GM21367 (cell line): ENCODE data around the gene TFF1.

ENCODE experiments used
- ATAC-seq: cut with Tn5 transposase; IDR thresholded peaks from one replicate; pipeline ENCODE4 v1.9.1; 2021; ENCODE audit not compliant: unreplicated experiment

TFF1 gene

DNA sequence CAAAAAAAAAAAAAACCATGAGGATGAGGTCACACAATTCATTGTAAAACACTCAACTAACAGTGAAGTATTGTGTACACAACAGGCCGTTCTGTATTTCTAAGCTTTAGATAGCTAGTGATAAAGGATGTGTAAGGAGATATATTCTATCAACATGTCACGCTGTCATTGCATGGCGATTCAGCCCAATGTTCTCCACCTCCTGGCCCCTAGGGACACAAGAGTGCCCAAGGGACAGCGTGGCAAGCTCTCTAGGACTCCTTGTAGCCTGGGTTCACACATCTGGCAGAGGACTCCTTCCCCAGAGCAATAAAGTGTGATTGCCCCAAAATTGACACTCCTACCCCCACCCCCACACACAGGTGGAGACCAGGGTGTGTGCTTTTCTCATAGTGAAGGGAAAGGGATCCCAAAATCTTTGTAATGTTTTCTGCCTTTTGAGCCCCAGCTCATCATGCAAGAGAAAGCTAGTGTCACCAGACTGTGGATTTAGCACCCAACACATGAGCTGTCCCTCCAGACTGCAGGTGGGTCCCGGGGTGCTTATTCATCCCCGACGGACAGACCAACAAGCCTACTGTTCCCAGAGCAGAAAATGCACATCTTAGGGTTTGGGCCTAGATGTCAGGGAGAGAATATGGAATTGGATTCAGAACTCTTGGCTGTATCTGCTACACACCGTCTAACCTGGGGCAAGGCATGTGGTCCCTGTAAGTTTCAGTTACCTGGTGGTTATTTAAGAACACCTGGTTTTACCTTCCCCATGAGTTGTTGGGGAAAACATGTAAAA is 18.0 kb upstream of the TFF1 start:
- ATAC-seq = no peak

DNA sequence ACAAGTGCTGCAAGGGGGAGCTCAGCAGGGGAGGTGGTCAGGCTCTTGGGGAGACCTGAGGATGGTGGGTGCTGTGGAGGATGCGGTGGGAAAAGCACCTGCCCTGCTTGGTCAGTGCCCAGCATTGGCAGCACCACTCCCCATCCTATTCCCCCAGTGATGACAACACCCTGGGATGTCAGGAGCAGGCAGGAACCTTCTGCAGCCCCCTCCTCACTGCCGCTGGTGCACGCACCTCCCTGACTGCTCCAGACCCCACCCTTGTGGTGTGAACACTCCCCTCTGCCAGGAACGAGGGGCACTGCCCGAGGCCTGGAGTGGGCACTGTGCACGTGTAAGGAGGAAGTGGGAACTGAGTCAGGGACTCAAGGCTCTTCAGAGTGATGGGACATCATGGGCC is 17.0 kb upstream of the TFF1 start:
- ATAC-seq = no peak

DNA sequence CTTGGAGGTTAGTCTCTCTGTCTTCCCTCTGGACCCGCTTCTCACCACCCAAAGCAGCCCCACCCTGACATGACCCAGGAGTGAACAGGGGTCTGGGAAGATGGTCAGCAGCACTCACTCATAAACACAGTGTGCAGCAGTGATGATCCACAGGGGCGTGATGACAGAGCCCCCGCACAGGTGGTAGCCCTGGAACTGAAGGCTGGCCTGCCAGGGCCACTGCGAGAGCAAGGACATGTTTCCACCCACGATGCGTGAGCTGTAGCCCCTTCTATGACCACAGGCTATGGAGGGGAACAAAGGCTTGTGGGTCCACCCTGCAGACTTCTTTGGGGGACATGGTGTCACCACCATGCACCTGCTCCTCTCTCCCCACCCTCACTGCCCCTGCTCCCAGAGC is 16.6 kb upstream of the TFF1 start:
- ATAC-seq = no peak

DNA sequence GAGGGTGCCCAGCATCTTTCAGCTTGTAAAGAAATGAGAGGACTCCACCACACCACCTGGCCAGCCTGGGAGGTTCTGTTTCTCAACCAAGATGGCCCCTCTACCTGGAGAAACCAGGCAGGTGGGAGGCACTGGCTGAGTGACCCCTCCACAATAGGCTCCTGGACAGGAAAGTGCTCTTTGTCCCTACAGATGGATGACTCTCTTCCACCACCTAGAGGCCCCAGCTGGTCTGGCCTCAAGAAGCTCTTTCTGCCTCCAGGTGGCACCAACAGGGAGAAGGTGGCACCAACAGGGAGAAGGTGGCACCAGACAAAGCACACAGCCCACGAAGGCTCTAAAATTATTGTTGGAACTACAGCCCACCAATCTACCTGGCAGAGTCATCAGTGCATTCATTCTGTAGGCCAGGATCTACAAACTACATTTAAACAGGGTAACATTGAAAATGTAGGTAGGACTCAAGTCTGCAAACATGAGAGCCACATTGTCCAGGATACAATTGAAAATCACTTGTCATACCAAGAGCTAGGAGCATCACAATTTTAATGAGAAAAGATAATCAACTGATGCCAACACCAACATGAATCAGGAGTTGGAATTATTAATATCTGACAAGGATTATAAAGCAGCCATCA is 15.1 kb upstream of the TFF1 start:
- no peak for ATAC-seq

DNA sequence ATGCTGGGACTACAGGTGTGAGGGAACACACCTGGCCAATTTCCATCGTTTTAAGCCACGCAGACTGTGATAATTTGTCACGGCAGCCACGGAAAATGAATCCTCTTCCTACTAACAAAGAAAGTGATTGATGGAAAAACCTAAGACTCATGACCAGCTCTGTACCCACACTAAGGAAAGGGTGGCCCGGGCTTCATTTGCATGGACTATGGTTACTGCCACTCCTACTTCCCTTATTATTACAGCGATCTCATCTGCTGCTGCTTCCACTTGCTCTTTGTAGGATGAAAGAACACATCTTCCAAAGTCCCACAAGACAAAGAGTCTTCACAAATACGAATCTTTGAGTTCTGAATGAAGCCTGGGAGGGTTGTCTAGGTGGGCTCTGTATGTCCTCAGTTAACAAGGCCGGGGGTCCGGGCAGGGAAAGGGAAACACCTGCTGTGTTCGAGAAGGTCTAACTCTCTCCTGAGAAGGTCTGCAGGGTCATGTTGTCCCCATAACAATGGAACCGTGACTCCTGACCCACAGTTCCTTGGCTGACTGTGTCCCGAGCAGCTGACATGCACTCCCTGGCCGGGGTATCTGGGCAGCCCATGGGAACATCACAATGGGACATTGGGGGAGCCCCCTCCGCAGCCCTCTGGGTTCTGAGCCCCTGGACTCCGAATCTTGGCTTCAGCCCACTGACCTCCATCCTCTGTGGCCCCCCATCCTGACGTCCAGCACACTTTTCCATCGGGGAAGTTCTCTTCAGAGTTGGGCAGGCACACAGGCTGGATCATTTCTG is 13.3 kb upstream of the TFF1 start:
- ATAC-seq = no peak

DNA sequence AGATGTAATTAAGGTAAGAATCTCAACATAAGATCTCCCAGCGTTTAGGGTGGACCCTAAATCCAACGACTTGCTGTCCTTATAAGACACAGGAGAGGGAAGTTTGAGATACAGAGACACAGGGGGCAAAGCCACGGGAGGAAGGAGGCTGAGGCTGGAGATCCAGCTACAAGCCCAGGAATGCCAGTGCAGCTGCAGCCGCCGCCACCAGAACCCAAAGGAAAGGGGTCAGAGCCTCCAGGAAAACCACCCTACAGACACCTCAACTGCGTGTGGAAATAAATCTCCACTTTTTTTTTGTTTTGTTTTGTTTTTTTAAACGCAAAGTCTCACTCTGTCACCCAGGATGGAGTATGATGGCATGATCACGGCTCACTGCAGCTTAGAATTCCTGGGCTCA is 12.1 kb upstream of the TFF1 start:
- no peak for ATAC-seq

DNA sequence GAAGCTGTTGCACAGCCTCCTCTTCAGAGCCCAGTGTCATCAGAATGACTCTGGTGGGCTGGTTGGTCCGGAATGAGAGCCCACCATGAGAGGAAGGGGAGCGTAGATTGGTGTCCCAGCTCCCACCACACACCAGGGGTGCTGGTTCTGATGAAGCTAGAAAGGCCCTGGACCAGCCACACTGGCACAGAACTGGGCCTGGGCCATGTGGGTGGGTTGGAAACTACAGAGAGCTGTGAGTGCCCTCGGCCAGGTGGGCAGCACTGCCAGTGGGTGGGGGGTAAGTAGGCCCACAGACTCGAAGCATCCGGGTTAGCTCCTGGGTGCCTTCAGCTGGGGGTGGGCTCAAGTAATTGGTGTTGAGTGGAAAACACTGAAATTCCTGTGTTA is 11.6 kb upstream of the TFF1 start:
- ATAC-seq = no peak

DNA sequence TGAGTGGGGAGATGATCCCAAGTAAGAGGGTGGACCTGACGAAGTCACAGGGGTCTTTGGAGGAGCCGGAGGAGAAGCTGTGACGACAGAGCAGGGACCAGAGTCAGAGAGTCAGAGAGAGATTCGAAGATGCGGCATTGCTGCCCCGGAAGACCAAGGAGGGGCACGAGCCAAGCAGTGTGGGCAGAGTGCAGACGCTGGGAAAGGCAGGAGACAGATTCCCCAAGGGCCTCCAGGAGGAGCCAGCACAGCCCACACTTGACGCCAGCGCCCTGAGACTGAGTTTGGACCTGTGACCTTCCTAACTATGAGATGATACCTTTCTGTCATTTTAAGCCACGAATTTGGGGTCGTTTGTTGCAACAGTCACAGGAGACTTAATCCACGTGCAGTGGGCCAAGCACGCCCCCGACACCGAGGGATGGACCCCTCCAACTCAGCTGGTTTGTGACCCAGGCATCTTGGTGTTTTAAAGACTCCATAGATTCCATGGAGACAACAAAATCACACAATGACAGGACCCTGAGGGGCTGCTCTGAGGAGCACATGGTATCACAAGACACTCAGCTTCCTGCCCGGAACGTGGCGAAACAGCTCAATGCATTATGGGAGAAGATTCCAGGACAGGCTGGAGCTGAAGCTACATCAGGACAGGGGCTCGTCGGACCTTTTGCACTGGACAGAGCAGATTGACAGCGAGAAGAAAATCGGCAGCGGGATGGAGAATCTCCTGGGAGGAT is 11.0 kb upstream of the TFF1 start:
- no peak for ATAC-seq

DNA sequence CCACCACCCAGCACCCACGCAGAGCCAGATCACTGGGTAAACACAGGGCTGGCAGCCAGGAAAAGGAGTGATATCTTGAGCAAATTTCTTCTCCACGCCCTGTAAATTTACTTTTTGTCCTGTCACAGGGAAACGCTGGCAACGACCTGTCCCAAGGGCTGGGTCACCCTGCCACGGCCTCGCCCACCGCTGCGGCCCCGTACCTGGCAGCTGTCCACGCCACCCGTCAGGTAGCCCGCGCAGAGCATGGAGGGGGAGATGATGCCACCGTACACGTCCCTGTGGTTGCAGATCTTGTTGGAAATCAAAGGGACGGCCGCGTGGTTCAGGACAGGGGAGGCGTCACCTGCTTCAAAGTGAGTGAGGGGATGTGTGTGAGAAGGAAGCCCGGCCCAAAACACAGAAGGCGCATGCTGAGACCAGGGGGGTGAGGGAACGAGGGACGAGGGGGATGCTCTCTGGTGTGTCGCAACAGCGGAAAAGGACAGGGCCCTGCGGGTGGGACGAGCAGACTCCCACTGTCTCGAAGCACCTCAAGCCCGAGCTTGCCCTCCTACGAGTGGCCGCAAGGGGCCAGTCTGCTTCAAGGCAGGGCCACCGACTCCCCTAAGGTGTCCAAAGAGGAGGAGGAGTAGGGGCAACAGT is 10.1 kb upstream of the TFF1 start:
- no peak for ATAC-seq

DNA sequence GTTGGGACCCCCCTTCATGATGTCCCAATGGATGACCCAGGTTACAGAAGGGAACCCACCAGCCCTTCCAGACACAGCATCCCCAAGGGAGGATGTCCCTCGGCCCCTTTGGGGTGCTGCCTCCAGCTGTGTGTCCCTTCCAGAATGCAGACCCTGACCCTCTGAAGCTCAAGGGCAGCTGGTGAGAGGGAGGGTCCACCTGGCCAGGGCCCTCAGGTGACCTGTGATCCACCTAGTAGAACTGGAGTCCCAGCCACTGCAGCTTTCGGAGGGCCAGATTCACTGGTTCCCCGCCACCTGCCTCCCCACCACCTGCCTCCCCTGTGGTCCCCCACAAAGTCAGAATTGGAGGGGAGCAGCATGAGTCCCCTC is 9.6 kb upstream of the TFF1 start:
- ATAC-seq = no peak

DNA sequence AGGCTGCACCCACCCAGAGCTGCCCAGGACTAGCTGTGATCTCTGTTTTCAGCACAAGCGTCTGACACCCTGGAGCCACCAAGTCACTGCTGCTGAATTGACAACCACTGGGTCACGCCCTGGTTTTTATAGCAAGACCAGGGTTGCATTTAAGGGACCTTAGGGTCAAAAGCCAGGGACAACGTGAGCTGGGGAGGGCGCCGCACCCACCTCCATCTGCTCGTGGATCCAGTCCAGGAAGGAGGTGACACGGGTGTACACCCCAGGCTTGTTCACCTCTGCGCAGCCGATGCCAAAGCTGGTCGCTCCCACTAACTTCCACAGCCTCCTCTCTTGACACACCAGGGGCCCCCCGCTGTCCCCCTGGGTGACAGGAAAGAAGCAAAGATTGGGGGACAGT is 9.2 kb upstream of the TFF1 start:
- ATAC-seq = no peak

DNA sequence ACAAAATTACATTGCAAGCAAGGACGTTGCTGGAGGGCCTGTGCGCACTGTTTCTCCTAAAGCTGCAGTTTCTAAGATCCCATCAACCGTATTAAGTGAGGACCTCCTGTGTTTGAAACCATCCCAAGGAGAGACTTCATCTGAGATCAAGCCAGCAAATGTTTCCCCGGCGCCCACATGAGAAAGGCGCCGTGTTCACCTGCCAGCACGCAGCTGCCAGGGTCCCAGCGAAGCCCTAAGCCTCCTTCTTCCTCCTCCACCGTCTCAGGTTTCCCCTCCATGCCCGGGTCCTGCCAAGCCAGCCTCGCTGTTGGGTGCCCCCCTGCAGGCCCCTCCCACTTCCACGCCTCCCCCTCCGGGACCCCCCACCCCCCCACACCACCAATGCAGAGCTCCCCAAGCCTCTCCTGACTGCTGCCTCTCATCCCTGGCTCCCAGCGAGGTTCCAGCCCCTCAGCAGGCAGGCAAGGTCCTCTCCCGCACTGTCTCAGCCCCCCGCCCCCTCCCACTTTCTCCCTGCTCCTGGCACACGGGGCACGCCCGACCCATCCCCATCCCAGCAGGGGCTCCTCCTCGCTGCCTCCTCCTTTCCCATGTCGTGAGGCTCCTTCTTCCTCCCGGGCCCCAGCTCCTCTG is 8.6 kb upstream of the TFF1 start:
- ATAC-seq = no peak

DNA sequence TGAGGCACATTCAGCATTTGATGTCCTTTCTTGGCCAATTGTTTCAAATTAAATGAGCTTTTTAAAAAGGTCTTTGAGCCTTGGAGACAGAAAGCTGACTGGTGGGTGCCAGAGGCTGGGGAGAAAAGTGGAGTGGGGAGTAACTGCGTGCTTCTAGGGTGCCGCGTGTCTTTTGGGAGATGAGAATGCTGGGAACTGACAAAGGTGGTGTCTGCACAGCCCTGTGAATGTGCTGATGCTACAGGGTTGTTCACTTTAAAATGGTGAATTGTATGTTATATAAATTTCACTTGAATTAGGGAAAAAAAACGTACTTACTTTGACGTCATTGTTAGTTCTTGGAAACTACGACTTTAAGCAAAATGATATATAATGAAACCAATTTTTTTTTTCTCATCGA is 8.1 kb upstream of the TFF1 start:
- ATAC-seq = no peak

DNA sequence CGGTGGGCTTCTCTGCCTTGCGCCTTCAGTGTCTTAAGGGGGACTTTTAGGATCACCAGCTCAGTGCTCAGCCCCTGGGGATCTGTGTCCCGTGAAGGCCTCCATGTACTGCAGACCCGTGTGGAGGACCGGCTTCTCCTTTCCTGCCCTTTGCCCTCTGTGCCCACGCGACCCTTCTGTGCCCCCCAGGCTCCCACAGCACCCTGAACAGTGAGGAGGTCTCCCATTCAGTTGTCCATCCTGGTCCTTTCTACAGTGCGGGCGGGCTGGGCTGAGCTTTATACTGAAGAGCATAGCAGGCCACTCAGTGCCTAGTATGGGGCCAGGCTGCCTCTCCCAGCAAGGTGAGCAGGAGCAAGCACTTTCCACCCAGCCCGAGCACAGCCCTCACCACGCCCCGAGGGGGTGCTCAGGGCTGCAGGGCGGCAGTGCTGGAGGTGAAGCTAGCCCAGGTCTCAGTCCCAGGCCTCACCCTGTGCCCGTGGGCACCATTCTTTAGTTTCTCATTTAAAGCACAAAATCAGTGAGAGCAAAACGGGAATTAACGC is 7.6 kb upstream of the TFF1 start:
- no peak for ATAC-seq

DNA sequence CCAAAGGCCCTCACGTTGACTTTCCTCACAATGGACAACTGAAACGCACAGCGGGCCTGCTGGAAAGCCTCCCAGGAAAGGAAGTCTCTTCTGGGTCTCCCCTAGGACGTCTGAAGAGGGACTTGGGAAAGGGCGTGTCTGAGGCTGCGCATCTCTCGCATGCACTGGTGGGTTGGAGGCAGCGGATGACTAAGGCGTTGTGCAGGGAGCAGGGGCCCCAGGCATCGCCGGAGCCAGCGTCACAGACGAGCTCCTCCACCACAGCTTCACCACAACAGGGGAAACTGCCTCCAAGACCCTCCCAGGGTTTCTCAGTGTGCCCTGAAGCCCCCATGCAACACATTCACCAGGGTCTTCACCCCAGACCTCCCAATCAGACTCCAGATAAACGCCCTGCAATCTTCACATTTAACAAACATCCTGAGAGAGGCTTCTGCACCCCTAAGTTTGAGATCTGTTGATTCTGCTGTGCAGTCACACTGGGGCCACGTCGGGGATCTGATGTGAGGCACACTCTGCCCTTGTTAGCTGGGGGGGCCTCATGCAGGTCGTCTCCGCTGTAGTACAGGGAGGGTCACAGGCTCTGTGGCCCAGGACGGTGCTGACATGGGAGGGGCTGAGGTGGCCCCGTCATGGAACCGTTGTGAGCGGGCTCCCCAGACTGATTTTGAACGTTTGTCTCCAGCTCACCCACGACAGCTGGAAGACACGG is 7.0 kb upstream of the TFF1 start:
- ATAC-seq = no peak

DNA sequence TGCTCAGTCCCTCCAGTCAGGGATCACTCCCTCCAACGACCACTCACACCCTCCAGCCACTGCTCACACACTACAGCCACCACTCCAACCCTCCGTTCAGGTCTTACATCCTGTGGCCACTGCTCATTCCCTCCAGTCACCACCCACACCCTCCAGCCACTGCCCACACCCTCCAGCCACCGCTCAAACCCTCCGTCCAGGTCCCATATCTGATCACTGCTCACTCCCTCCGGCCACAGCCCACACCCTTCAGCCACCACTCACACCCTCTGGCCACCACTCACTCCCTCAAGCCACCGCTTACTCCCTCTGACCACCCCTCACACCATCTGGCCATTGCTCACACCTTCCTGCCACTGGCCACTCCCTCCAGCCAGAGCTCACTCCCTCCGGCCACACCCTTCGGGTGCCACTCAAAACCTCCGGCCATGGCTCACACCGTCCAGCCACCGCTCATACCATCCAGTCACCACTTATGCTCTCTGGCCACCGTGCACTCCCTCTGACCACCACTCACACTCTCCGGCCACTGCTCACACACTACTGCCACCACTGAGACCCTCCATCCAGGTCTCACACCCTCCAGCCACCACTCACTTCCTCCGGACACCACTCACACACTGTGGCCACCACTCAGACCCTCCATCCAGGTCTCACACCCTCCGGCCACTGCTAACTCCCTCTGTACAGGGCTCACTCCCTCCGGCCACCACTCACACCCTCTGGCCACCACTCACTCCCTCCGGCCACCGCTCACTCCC is 4.7 kb upstream of the TFF1 start:
- ATAC-seq = no peak

DNA sequence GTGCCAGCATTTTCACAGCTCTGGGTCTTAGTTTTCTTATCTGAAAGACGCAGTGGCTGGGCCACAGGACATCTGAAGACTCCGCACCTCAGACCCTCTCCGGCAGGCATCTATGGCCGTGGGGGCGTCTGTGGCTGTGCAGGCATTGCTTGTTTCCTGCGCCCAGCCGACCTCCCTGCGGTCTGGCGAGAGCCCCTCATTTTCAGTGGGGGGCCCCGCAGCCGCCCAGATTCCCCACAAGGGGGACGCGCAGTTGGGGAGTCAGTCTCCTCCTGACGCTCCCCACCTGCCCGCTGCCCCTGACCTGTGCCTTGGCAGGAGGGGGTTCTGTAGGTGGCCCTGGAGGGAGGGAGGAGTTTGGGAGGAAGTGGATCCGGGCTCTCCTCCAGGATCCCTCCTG is 3.5 kb upstream of the TFF1 start:
- ATAC-seq = no peak

DNA sequence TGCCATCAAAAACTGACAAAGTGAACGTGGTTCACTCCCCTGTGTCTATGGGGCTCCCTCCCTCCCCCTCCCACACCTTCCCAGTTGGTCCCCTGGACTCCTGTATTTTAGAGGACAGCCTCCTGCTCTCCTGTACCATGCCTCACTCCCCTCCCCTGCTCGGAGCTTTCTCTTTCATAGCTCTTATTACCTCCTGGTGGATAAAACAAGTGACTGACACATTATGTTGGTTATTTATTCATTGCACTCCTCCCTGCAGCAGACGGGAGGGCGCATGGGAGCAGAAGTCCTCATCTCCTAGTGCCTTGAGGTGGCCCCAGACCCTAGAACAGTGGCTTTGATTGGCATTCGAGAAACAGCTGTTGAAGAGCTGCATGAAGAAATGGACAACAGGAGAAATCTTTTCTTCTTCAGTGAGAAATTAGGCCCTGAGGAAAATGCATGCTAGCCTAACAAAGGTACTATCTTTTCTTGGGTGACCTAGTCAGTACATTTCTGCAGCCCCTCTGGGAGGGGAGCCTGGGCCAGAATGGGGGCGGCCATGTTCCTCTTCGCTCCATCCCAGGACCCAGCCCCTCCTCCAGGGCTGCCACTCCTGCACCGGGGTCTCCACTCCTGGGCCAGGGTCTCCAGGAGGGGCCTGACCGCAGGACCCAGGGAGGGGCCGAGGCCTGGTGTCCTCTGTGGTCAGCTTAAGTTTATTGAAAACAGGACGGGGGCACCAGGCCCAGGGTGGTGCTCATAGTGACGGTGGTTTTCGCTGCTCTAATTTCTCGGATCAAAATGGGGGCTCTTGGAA is 1.2 kb upstream of the TFF1 start:
- ATAC-seq = no peak
